HG02870 (cell line): Measurements from ENCODE around the gene NPR2.

Experiments
- ATAC-seq: cut with Tn5 transposase; IDR thresholded peaks from one replicate; pipeline ENCODE4 v1.9.1; 2021; ENCODE audit warnings: mild to moderate bottlenecking, moderate library complexity; ENCODE audit not compliant: unreplicated experiment

Gene NPR2

GRCh38 chr9:35798658-35799374 lies 7.4 kb downstream of the NPR2 start:
- ATAC-seq = peak; percentile 59

- ATAC-seq = no peak
These were observed 9.1 kb downstream of the NPR2 start for GRCh38 chr9:35800530-35800929.

- no peak for ATAC-seq
These were observed 10.1 kb downstream of the NPR2 start for GRCh38 chr9:35801328-35802128.

- ATAC-seq = no peak
These were observed 14.7 kb downstream of the NPR2 start for GRCh38 chr9:35806101-35806500.

GRCh38 chr9:35808433-35808832 lies 17.0 kb downstream of the NPR2 start:
- no peak for ATAC-seq

- no peak for ATAC-seq
These were observed 18.7 kb downstream of the NPR2 start for GRCh38 chr9:35810122-35810521.

GRCh38 chr9:35811381-35812024 lies 20.1 kb downstream of the NPR2 start:
- no peak for ATAC-seq

GRCh38 chr9:35812025-35812602 lies 20.7 kb downstream of the NPR2 start, which contains the start of gene SPAG8:
Gene SPAG8, minus strand, starts transcription at chr9:35812262. Its CDS starts 115 bp downstream, at chr9:35812147.
- peak; percentile 54 for ATAC-seq

- no peak for ATAC-seq
These were observed 22.2 kb downstream of the NPR2 start for GRCh38 chr9:35813434-35814105.

GRCh38 chr9:35814106-35814840 lies 22.9 kb downstream of the NPR2 start:
- ATAC-seq = no peak

GRCh38 chr9:35814841-35815543 lies 23.6 kb downstream of the NPR2 start, which contains the start of gene HINT2:
Gene HINT2, minus strand, starts transcription at chr9:35815042. Its CDS starts 63 bp downstream, at chr9:35814979.
- peak; percentile 73 for ATAC-seq

GRCh38 chr9:35816708-35817107 lies 25.3 kb downstream of the NPR2 start:
- no peak for ATAC-seq

GRCh38 chr9:35818341-35818740 lies 26.9 kb downstream of the NPR2 start:
- no peak for ATAC-seq

GRCh38 chr9:35820076-35820475 lies 28.7 kb downstream of the NPR2 start:
- ATAC-seq = no peak

GRCh38 chr9:35822926-35823325 lies 31.5 kb downstream of the NPR2 start:
- no peak for ATAC-seq

- no peak for ATAC-seq
These were observed 34.8 kb downstream of the NPR2 start for GRCh38 chr9:35826071-35826701.

GRCh38 chr9:35827486-35827885 lies 36.1 kb downstream of the NPR2 start:
- ATAC-seq = no peak

GRCh38 chr9:35828716-35829083 lies 37.3 kb downstream of the NPR2 start, which contains the start of gene FAM221B:
Gene FAM221B, minus strand, starts transcription at chr9:35828732. Its CDS starts 2,571 bp downstream, at chr9:35826161.
- ATAC-seq = no peak
